NCI-H2107 (cell line): ENCODE measurements around the gene IFNA1.
"Not testable (repeated sequence)": the region's sequence is repeated elsewhere in the genome, so short reads cannot be mapped to it uniquely, and the experiment has no call there.

Experiments used
- DNase-seq: peaks from one replicate; lab custom pipeline; 2025; lab: John Stamatoyannopoulos, UW

The IFNA1 gene

DNA sequence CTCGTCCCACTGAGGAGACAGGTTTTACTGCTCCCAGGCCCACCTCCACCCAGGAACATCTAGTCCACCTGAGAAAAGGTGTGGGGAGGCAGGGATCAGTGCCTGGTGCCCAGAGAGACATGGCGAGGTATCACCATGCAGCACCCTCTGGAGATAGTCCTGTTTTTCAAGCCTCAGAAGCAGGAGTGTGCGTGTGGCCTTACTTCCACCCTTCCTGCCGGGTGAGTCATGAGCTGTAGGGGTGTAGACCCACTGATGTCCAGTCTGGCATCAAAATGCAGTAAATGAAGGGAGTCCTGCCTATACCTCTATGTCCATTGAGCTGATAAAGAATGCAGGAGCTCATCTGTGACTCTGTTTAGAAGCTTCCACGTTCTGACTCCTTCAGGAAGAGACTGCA is 9.1 kb downstream of the IFNA1 start:
- DNase-seq, result not testable (repeated sequence)

DNA sequence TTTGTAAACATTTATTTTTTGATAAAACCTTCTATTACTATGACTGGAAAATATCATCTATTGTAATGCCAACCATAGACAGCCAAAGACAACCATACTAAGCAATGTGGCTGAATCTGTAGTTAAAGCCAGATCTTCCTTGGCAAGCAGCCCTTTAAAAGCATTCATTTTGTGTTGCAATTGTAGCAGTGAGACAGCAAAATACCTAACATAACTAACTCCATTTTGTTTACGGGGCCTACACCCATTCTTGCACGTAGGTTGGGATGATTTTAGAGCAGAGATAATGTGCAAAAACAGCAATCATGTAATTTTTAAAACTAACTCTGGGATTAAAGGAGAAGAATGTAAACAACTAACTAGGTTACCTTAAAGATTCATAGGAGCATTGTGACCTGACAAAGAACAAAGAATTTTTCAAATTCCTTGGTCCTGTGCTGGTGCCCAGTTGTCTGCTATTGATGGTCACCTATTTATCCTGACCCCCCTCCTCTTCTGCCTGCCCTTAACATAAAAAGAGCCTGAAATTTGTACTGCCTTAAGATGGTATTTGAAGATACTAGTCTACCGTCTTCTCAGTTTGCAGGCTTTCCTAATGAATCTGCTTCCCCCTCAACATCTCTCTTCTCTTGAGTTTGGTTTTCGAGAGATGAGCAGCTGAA is 10.6 kb downstream of the IFNA1 start:
- no peak for DNase-seq

DNA sequence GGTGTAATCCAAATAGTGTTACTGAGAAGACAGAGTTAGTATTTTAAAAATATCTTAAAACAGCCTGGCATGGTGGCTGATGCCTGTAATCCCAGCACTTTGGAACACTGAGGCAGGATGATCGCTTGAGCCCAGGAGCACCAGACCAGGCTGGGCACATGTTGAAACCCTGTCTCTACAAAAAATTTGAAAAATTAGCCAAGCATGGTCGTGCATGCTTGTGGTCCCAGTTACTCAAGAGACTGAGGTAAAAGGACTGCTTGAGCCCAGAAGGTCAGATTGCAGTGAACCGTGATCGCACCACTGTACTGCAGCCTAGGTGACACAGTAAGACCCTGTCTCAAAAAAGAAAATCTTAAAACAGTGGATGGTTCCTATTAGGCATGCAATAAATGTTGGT is 12.4 kb downstream of the IFNA1 start:
- no peak for DNase-seq

DNA sequence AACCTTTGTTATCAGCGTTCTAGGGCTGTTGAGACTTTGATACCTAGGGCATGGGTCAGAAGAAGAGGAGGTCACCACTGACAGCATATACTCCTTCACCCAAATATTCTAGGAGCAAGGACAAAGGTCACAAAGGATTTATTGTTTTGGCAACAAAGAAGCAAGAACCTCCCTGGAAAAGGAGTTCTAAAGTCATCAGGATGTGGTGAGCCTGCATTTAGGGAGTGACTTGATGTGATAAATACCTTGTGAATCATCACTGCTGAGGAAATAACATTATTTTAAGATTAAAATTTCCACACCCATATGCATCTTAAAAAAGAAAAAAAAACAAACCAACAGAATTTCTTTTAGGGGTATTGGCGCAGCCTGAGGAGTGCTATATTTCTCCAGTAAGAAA is 13.9 kb downstream of the IFNA1 start:
- DNase-seq, result no peak

GRCh38 chr9:21455320-21455719 is 15.1 kb downstream of the IFNA1 start:
- DNase-seq, result no peak

- DNase-seq, result no peak
These were observed 21.1 kb downstream of the IFNA1 start for GRCh38 chr9:21461377-21461776.

GRCh38 chr9:21465138-21465537 is 24.9 kb downstream of the IFNA1 start:
- no peak for DNase-seq

- DNase-seq, result no peak
These were observed 25.8 kb downstream of the IFNA1 start for GRCh38 chr9:21465859-21466518.

DNA sequence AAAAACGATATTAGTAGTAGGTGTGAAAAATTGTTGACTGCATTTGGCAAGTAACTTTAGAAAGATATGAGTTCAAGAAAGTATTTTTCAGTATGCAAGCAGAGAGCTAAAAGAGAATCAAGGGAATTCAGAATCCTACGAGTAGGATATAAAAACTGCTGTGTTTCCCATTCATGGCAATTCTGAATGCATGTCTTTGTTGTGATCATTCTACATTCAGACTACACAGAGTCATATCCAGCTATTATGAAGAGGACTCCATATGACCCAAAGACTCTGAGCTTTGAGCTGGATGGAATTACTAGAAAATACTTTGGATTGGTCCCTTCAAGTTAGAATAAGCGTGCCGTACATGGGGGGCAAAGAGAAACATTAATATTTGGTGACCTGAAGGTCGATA is 29.9 kb downstream of the IFNA1 start:
- no peak for DNase-seq

DNA sequence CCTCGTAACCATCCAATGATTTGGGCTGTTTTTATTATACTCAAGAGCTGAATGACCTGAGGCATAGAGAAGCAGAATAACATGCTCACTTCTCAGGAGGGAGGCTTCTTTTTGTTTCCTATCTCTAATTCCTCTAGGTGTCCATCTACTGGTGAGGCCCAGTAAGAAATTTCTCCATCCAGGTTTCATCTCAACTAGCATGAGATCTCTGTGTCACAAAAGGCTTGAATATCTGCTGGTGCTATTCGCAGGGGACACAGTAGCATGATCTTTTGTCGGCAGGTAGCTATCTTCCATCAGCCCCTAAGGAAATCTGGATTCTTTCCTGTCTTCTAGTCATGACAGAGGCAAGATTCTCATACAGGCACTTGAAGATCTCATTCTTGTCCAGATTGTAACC is 33.0 kb downstream of the IFNA1 start:
- no peak for DNase-seq

DNA sequence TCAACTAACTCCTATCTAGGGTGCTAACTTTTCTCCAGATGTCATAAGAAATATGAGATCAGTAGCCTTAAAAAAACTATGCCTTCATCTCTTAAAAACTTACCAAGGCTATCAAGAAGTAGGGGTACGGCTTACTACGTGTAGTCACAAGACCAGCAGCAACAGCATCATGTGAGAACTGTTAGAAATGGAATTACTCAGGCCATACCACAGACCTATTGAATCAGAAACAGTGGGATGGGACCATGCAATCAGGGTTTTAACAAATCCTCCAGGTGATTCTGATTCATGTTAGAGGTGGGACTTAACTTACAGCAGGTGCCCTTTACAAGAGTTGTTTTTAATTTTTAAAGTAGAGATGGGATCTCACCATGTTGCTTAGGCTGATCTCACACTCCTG is 37.2 kb downstream of the IFNA1 start:
- no peak for DNase-seq

DNA sequence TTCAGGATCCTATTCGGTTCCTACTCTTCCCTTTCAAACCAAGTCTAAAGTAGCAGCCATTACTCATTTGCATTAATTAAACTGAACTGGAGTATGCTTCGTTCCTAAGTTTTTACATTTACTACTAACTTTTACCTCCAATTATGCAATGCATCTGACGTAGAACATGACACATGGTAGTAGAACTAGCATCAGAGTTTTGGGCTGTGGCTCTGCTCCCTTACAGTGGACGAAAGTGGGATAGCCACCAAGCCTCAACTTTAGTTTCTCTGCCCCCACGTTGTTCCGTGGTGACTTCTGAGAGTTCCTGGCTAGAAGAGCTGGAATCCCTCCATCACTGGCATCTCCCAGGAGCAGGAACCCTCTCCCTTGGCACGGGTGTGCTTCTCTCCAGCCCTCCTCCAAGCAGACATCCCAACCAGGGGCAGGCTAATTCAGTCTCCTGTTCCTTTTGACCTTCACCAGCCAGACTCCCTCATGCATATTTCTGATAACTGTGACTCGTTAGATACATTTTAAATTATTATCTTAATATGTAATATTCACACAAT is 39.0 kb downstream of the IFNA1 start:
- no peak for DNase-seq

DNA sequence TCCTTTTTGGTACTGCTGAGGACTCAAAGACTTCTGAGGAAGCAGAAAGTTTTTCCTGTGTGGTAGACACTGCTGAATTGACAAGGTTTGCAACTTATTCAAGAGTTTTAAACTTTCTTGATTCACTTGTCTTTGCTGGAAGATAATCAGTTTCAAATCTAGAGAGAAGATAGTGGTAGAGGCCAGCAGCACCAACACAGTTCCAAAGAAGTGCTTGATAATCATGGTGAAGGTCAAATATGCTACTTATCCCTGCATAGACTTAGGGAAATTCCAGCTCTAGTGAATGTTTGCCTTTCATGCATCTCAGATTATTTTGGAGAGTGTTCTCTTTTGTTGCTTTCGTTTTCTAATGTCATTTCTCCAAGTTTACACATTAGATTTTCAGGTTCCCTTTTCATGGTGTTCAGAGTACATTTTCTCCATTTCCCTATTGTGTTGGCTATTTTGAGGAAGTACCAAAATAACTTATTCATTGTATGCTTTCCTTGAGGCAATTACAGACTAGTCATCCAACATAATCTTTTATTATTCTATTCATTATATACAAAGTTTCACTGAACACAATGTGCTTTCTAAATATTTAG is 41.3 kb downstream of the IFNA1 start:
- DNase-seq, result no peak

DNA sequence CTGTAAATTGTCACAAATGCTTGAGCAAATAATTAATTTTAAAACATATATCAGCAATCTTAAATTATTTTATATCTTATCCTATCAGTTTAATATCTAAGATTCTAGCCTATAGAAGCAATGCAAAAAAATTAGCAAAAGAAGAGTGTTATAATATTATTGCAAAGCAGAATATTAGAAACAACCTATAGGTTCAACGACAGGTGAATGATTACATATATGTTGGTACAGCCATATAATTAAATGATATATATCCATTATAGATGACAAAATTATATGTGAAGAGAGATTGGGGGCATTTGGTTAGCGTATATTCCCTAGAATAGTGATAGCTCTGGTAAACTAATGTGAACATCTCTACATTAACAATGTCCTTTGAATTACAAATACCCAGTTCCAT is 42.0 kb downstream of the IFNA1 start, which contains the start of gene IFNE:
Gene IFNE (minus strand): TSS at position 101 of the 400 bp plus-strand sequence. CDS start 619 bp downstream, outside the sequence.
- no peak for DNase-seq
